ENCODE data around the gene SLC24A3.

The SLC24A3 gene

DNA sequence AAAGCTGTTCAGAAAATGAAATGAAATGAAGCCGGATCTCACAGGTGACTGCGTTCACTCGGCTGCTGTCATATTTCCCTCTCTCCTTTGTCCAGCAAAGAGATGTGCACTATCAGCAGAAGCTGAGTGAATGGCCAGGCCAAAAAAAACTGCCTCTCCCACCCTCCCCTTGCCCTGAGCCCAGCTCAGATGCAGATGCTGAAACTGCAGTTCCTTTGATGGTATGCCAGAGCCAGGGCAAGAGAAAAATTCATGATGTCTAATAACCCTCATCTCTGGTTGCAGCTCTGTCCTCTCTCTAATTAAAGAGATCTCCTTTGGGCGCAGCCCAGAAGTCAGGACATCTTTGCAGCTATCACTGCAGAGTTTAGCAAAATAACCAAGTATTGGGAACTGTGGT is 335.1 kb downstream of the SLC24A3 start:
- no peak for DNase-seq (ENCODE audit: low read depth)
- TF ChIP-seq, protein P1, sequence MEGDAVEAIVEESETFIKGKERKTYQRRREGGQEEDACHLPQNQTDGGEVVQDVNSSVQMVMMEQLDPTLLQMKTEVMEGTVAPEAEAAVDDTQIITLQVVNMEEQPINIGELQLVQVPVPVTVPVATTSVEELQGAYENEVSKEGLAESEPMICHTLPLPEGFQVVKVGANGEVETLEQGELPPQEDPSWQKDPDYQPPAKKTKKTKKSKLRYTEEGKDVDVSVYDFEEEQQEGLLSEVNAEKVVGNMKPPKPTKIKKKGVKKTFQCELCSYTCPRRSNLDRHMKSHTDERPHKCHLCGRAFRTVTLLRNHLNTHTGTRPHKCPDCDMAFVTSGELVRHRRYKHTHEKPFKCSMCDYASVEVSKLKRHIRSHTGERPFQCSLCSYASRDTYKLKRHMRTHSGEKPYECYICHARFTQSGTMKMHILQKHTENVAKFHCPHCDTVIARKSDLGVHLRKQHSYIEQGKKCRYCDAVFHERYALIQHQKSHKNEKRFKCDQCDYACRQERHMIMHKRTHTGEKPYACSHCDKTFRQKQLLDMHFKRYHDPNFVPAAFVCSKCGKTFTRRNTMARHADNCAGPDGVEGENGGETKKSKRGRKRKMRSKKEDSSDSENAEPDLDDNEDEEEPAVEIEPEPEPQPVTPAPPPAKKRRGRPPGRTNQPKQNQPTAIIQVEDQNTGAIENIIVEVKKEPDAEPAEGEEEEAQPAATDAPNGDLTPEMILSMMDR (conservative IDR thresholded peaks at IDR 0.05; ENCODE audit: low read length), result no peak
- H3K4me3 ChIP-seq (ENCODE audit: low read length), result no peak overlapping the region

DNA sequence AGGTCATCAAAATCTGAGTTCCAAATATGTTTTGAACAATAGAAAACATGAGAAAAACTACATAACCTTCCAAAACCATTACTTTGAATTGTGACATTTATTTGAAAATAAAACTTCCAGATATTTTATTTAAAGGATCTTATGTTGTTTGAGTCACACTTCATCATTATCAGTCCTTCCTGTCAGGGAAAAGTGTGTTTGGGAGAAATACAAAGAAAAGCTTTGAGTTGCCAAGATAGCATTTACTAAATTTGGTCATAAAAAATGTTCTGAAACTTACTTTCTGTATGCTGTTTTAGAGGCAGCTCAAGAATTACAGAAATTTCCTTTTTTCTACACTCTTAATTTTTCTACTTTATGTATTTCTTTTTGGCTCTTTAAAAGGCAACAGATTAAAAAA is 337.5 kb downstream of the SLC24A3 start:
- DNase-seq (ENCODE audit: low read depth), result no peak
- H3K4me3 ChIP-seq (ENCODE audit: low read length), result no peak overlapping the region
- TF ChIP-seq, protein P1 (conservative IDR thresholded peaks at IDR 0.05; ENCODE audit: low read length), result no peak

DNA sequence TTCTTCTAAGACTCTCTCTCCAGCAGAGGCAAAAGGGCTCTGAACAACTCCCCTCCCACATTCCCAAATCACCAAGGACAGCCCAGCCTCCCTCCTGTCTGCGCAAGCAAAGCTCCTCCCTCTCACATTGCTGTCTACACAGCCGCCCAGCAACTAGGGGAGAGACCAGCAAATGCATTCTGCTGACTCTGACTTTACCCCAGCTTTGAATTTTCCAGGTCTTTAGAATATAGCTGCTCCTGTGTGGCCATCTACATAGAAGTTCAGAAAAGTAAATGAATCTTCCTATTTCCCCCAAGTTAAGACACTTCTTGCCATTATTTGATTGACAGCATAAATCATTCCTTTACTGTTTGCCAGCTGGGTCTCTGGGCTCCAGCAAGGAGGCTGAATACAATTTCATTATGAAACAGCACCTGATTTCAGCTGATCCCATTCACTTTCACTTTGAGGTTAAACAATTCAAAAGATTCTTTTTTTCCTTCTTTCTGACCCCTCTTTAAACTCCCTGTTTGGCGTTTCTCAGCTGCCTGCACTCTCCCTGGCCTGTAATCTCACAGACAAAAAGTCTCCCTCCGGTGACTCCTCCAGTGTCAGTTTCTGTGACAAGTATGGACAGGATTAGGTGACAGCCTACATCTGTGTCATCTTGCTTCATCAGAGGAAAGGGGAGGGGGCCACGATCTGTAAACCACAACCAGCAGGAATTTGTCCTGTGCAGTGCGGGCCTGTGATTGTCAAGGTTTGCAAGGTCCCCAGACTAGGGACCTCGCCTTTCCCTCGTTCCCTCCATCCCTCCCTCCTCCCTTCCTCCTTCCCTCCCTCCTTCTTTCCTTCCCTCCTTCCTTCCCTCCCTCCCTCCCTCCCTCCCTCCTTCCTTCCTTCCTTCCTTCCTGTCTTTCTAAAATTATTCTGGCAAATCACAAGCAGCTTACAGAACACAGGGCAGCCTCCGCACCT is 340.1 kb downstream of the SLC24A3 start:
- TF ChIP-seq, protein P1 (conservative IDR thresholded peaks at IDR 0.05; ENCODE audit: low read length), result no peak
- DNase-seq (ENCODE audit: low read depth), result no peak
- H3K4me3 ChIP-seq (ENCODE audit: low read length), result no peak overlapping the region

DNA sequence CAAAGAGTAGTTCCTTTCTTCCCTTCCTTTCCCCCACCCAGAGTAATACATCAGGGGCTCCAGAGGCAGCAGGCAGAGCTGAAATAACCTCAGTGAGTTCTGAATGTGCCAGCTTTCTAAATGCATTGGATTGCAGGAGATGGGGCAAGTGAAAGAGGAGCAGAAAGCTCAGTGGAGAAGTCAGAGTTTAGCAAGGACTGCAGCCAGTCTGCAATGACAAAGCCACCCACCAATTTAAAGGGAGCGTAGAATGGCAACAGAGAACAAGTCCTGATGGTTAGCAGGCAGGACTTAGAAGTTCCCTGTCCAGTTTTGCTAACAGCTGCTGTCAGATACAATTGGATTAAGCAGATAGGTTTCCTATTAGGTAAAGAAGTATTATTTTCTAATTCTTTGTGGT is 342.2 kb downstream of the SLC24A3 start:
- no peak overlapping the region for H3K4me3 ChIP-seq (ENCODE audit: low read length)
- TF ChIP-seq, protein P1 (conservative IDR thresholded peaks at IDR 0.05; ENCODE audit: low read length), result no peak
- DNase-seq (ENCODE audit: low read depth), result no peak

DNA sequence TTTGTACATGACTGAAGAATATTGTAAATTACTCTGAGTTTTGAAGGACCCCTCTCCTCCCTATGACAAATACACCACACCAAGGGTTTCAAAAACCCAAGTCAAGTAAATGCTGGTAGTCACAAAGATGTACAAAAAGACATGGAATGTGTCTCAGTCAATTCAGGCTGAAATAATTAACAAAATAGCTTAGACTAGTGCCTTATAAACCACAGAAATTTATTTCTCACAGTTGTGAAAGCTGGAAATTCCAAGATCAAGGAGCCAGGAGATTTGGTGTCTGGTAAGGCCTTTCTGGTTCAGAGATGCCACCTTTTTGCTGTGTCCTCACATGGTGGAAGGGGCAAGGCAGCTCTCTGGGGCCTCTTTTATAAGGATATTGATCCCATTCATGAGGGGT is 343.3 kb downstream of the SLC24A3 start:
- peak; percentile 18 for DNase-seq (ENCODE audit: low read depth)
- no peak overlapping the region for H3K4me3 ChIP-seq (ENCODE audit: low read length)
- TF ChIP-seq, protein P1 (conservative IDR thresholded peaks at IDR 0.05; ENCODE audit: low read length), result no peak

DNA sequence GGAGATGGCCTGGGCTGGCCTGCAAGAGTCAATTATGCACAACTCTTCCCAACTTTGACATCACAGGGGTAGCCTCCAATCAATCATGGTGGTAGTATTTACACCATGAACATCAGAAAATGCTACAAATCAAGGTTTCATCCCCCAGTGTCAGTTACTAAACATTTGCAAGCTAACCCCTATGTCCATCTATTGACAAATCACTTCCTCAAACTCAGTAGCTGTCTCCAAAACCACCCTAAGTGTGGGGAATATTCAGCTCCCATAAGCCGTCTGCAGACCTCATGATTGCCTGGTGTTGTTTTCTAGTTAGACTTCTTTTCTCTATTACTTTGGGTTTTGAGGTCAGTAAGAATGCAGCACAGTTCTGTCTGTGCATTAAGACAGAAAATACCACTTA is 344.8 kb downstream of the SLC24A3 start:
- H3K4me3 ChIP-seq (ENCODE audit: low read length), result no peak overlapping the region
- peak; percentile 15 for DNase-seq (ENCODE audit: low read depth)
- TF ChIP-seq, protein P1 (conservative IDR thresholded peaks at IDR 0.05; ENCODE audit: low read length), result no peak

DNA sequence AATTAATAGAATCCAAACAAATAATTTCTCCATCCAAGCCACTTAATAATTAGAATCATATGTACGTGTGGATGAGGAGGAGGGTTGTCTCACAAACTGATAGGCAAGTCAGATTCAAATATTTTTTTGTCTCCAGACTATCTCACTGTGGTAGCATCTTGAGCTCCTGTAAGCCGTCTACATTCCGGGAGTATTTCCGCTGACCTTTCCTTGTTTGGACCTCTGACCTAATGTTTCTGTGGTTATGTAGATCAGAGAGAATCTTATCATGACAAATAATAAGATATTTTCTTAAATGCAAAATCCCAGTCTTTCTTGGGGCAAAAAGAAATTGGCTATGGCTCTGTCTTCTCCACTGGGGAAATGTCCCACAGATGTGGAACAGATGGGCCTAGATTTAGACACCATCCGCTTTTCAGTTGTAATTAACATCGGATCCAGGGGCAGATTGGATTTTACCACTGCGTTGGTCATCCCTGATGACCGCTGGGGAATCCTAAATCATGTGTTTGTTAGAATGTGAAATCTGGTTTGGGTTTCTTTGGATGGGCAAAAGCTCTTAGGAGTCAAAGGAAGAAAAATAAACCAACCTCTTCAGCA is 348.5 kb downstream of the SLC24A3 start:
- peak; percentile 58 for DNase-seq (ENCODE audit: low read depth)
- TF ChIP-seq, protein P1 (conservative IDR thresholded peaks at IDR 0.05; ENCODE audit: low read length), result no peak
- no peak overlapping the region for H3K4me3 ChIP-seq (ENCODE audit: low read length)

Measured in AG10803 (cell line).